Psoas muscle (tissue), 8 donors: Measurements from ENCODE around the gene ONECUT3. TPM values are rescaled to one million over a fixed set of nuclear protein-coding genes. Genes with fewer than 3 reads are reported as not detected.

Source experiments
- ATAC-seq, 4 donors: fragments of 200-7000 bp; cut with Tn5 transposase; one replicate each; pipeline ENCODE4 v1.9.1; 2020; ENCODE audit warnings: moderate library complexity in 3 of 4, mild to moderate bottlenecking in 2 of 4
- DNase-seq, 2 donors: peaks; one replicate each; pipeline ENCODE4 v3.0.0-alpha.2; 2020
- H3K27ac ChIP-seq: fragments of 200-600 bp; one replicate; pipeline ENCODE4 v1.8.0; 2022
- H3K27me3 ChIP-seq, 3 donors: fragments of 200-600 bp in 1 of 3; one replicate each; pipeline versions ENCODE4 v1.6.1 to v1.8.0; 2013 to 2022; ENCODE audit warnings: low read length in 2 of 3, mild to moderate bottlenecking in 2 of 3, moderate library complexity in 1 of 3; ENCODE audit not compliant: insufficient read depth in 3 of 3
- H3K36me3 ChIP-seq, 2 donors: fragments of 200-600 bp in 1 of 2; one replicate each; pipeline versions ENCODE4 v1.6.1 to v1.8.0; 2013 to 2022; ENCODE audit warnings: low read depth in 1 of 2, mild to moderate bottlenecking in 1 of 2, moderate library complexity in 1 of 2; ENCODE audit not compliant: insufficient read depth in 1 of 2
- H3K4me1 ChIP-seq: fragments of 200-600 bp; one replicate; pipeline ENCODE4 v1.8.0; 2022
- H3K4me3 ChIP-seq: fragments of 200-600 bp; one replicate; pipeline ENCODE4 v1.8.0; 2022; ENCODE audit warnings: mild to moderate bottlenecking
- H3K9me3 ChIP-seq: fragments of 200-600 bp; one replicate; pipeline ENCODE4 v1.8.0; 2022
- CTCF ChIP-seq: fragments of 200-600 bp; IDR thresholded peaks from one replicate; pipeline ENCODE4 v1.8.0; 2022; ENCODE audit warnings: antibody characterized with exemption
- WGBS, 3 donors: extraction: QIAGEN DNeasy Blood & Tissue Kit; methylation state at CpG; one replicate each; pipeline versions ENCODE4 v1.1.6 to v1.1.7; 2013; 5-methylcytosine and 5-hydroxymethylcytosine counted together
- intact Hi-C, 2 donors: fragments of 100-400 bp; cut with DNase I; formaldehyde crosslinking; loops; one replicate each; pipeline versions ENCODE4 v1.11.0 to v1.14.2; 2022
- polyA plus RNA-seq, 3 donors: library from polyadenylated mRNA; stranded (reverse); fragments of 200-250 nt; gene quantifications; one replicate each; pipeline ENCODE4 v1.2.3, GENCODE V29; 2013
- total RNA-seq, 4 donors: library from RNA; stranded (reverse); fragmentation: NEBNext Ultra II Directional in 2 of 4; extraction: Animal tissue kit (Norgen Biotek cat#: 25700) in 2 of 4; gene quantifications; one replicate each; pipeline versions ENCODE4 v1.2.1 to v1.2.4, GENCODE V29; 2021 to 2023
- donor health status: healthy with polysubstance abuse.
- donor health status: DM: no; HTN: no; CAD: no; lungs with moderate emphysema.
- donor health status: Bipolar disorder and iron deficiency.
- donor health status: healthy.
- donor health status: DM: yes; HTN: yes; CAD: no.
- donor health status: DM: no; HTN: no; CAD: no.
- donor health status: DM: no; HTN: no; CAD: no.
- donor health status: DM: yes; HTN: yes; CAD: no.

The ONECUT3 gene
- total and polyA plus RNA-seq, 7 donors, result not detected

GRCh38 chr19:1768248-1768647 lies 14.9 kb downstream of the ONECUT3 start:
- Histone ChIP-seq H3K27me3 (peaks cover 2 to 89% (median 34%) of the 10 kb centered on the region in 3 donors), H3K9me3 (peaks cover 12% of the 10 kb centered on the region), H3K36me3 (no peaks in the 10 kb centered on the region), H3K27ac (no peak overlapping the region), H3K4me3 (no peak overlapping the region), H3K4me1 (no peaks in the 10 kb centered on the region)
- intact Hi-C loops, result loop anchor here (5.0 to 10.0 kb wide), 2 partner anchors 76 to 223 kb away; no protein-coding TSS in a partner anchor
- 14 to 18% (median 16%) methylated on average over 13 of the region's 13 CpGs for WGBS, 3 donors
- no peak for TF ChIP-seq CTCF
- ATAC-seq, result no peak
- no peak for DNase-seq

GRCh38 chr19:1768918-1769644 lies 15.8 kb downstream of the ONECUT3 start:
- no peak for DNase-seq
- 72 to 78% (median 73%) methylated on average over 8 to 9 of the region's 9 CpGs for WGBS, 3 donors
- no peaks in the 10 kb centered on the region for H3K36me3 ChIP-seq
- H3K27me3 ChIP-seq, result peaks cover 2 to 89% (median 39%) of the 10 kb centered on the region in 3 donors
- TF ChIP-seq CTCF, result no peak
- H3K4me1 ChIP-seq, result no peaks in the 10 kb centered on the region
- intact Hi-C loops, result loop anchor here (5.0 to 10.0 kb wide), 2 partner anchors 77 to 224 kb away; no protein-coding TSS in a partner anchor
- H3K4me3 ChIP-seq, result no peak overlapping the region
- no peak overlapping the region for H3K27ac ChIP-seq
- peaks cover 12% of the 10 kb centered on the region for H3K9me3 ChIP-seq
- no peak for ATAC-seq

- no peak for TF ChIP-seq CTCF
- intact Hi-C loops, result loop anchor here (5.0 to 10.0 kb wide), 2 partner anchors 77 to 225 kb away; no protein-coding TSS in a partner anchor
- Histone ChIP-seq H3K9me3 (peaks cover 12% of the 10 kb centered on the region), H3K4me3 (no peak overlapping the region), H3K27me3 (peaks cover 2 to 89% (median 39%) of the 10 kb centered on the region in 3 donors), H3K36me3 (no peaks in the 10 kb centered on the region), H3K4me1 (no peaks in the 10 kb centered on the region), H3K27ac (no peak overlapping the region)
- DNase-seq (no peak), ATAC-seq (no peak)
- 1 to 5% (median 4%) methylated on average over 12 of the region's 12 CpGs for WGBS, 3 donors
These were observed 16.3 kb downstream of the ONECUT3 start for GRCh38 chr19:1769645-1769985.

- Histone ChIP-seq H3K36me3 (no peaks in the 10 kb centered on the region), H3K27me3 (peaks cover 1 to 89% (median 41%) of the 10 kb centered on the region in 3 donors), H3K9me3 (peaks cover 12% of the 10 kb centered on the region), H3K4me3 (no peak overlapping the region), H3K4me1 (no peaks in the 10 kb centered on the region), H3K27ac (no peak overlapping the region)
- intact Hi-C loops, result no loop called here
- ATAC-seq (no peak), DNase-seq (no peak)
- TF ChIP-seq CTCF, result no peak
- 87 to 89% (median 89%) methylated on average over 4 of the region's 4 CpGs for WGBS, 3 donors
These were observed 17.7 kb downstream of the ONECUT3 start for GRCh38 chr19:1770866-1771576.
